GM21825 (cell line): ENCODE data around the gene PISD.
"Not testable (repeated sequence)": the region's sequence is repeated elsewhere in the genome, so short reads cannot be mapped to it uniquely, and the experiment has no call there.

Source experiments
- ATAC-seq: cut with Tn5 transposase; IDR thresholded peaks from one replicate; pipeline ENCODE4 v1.9.1; 2021; ENCODE audit warnings: mild to moderate bottlenecking, moderate library complexity; ENCODE audit not compliant: unreplicated experiment

Gene PISD

DNA sequence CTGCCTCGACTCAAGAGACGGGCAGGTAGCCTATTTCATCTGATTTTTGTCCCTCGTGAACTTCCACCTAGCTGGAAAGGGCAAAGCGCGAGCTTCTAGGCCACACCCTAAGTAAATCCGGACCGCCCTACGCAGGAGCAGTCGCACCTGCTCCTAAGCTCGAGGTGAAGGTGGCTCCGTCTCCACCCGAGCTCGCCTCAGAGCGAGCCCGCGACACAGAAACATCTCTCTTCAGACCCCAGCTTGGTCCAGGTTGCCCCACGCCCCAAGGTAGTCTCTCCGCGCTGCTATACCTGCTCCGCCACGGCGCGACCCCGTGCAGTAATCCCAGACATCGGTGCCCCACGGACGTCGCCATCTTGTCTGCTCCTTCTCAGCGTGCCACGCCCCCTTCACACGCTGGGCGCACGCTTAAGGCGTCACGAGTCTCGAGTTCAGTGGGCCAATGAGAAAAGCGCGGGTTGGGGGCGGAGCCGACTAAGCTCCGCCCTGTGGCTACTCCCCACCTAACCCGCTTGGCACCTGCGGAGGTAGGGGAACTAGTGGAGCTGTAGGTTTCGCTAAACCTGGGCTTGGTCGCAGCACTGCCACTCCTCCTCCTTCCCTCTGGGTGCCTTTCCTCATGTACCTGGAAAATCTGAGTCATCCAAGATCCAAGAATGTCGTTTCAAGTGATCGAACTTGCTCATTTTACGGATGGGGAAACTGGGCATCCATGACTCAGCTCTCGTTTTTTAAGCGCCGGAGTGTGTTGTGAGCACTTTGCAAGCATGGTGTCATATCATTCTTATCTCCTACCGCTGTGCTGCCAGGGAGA, at the start of gene PISD:
PISD (minus strand) TSS at position 365 of the 817 bp plus-strand sequence; CDS start at position 358, 7 bp downstream.
- peak; percentile 72 for ATAC-seq

DNA sequence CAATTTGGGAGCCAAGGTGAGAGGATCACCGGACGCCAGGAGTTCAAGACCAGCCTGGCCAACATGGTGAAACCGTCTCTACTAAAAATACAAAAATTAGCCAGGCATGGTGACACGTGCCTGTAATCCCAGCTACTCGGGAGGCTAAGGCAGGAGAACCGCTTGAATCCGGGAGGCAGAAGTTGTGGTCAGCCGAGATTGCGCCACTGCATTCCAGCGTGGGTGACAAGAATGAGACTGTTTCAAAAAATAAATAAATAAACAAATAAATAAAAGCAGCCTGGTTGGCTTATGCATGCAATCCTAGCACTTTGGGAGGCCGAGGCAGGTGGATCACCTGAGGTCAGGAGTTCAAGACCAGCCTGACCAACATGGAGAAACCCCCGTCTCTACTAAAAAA, 49.2 kb upstream of the PISD start:
- not testable (repeated sequence) for ATAC-seq

DNA sequence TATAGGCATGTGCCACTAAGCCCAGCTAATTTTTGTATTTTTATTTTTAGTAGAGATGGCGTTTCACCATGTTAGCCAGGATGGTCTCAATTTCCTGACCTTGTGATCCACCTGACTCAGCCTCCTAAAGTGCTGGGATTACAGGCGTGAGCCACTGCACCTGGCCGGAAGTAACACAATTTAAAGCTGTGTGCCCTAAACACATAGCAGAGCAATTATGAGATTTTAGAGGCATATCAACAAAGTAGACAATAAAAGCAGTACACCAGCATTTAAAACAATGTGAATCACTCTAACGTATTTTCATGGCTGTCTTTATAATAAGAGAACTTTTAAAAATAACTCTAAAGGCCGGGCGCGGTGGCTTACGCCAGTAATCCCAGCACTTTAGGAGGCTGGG, 45.5 kb upstream of the PISD start:
- ATAC-seq: no peak

DNA sequence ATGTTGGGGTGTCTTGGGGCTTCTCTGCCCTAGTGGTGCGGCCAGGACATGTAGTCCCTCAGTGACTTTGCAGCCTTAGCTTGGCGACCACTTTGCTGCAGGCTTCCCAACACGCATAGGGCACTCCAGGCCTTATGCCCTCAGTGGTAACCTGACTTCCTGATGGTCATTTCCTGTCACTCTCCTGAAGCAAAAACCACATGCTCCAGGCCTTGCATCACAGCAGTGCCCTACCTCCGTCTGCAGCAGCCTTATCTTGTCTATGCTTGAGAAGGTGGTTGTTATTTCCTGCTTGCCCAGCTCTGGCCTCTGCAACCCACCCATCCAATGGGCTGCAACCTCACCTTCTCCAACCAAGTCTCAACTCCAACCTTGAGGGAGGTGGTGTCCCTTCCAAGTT, 33.4 kb upstream of the PISD start:
- no peak for ATAC-seq

DNA sequence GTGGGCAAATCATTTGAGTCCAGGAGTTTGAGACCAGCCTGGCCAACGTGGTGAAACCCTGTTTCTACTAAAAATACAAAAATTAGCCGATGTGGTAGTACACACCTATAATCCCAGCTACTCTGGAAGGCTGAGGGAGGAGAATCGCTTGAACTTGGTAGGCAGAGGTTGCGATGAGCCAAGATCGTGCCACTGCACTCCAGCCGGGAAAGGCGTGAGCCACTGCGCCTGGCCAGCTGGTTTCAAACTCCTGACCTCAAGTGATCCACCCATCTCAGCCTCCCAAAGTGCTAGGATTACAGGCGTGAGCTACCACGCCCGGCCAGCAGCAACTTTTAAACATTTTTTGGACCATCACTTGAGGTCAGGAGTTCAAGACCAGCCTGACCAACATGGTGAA, 32.0 kb upstream of the PISD start:
- ATAC-seq: not testable (repeated sequence)

DNA sequence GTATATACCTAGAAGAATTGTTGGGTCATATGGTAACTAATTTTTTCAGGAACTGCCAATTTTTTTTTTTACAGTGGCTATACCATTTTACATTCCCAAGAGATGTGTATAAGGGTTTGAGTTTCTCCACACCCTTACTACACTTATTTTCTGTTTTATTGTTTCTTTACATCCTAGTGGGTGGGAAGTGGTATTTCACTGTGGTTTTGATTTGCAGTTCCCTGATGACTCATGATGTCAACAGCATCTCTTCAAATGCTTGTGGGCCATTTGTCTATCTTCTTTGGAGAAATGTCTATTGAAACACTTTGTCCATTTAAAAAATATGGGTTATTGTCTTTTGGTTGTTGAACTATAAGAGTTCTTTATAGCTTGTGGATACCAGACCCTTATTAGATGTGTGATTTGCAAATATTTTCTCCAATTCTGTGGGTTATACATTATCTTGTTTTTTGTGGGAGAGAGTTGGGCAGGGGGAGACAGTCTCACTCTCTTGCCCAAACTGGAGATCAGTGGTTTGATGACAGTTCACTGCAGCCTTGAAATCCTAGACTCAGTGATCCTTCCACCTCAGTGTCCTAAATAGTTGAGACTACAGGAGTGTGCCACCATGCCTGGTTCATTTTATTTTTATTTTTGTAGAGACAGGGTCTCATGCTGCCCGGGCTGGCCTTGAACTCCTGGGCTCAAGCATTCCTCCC, 30.3 kb upstream of the PISD start:
- ATAC-seq: no peak

DNA sequence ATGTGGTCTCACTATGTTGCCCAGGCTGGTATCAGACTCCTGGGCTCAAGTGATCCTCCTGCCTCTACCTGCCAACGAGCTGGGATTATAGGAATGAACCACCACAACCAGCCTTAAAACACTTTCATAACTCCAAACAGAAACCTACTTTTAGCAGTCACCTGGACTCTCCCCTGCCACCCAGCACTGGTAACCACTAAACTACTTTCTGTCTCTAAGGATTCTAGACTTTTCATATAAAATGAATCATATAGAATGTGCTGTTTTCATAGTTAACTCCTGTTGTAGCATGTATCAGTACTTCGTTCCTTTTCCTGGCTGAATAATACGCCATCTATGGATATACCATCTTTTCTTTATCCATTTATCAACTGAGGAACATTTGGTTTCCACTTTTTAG, 29.4 kb upstream of the PISD start:
- no peak for ATAC-seq

DNA sequence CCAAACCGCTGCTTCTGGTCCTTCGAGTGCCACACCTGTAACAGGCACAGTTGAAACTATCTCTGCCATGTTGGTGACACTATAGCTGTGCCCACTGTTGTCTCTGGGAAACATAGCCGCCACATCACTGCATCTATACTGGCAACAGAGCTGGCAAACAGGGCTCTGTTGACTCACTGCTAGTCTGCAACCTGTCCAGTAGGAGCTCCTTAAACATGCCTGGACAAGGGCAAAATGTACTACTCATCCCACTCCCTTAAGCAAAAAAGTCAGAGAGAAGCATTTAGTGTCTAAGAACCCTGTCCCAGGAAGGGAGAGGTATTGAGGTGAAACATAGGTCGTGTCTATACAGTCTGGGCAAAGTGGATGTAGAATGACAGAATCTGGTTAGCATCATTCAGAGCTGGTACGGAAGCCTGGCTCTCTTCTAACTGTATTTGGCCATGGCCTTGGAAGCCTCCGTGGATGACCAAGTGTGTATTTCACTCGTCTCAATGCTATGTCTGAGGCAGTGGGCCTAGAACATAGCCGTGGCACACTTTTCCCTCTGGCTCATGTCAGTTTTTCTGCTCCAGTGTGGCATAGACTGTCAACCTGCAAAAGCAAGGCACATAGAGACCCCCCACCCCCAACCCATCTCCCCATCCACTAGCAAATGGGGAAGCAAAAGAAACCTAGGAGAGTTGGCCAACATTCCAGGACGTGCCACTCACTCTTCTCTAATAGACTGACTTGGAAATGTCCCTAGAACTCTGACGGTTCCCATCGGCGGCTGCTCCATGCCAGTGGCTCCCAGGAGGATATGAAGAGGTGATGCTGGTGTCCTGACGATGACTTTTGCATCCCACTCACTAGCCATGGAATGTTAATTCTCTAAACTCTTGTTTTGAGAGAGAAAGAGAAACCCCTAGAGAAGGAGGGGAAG, 21.4 kb upstream of the PISD start:
- ATAC-seq: no peak

DNA sequence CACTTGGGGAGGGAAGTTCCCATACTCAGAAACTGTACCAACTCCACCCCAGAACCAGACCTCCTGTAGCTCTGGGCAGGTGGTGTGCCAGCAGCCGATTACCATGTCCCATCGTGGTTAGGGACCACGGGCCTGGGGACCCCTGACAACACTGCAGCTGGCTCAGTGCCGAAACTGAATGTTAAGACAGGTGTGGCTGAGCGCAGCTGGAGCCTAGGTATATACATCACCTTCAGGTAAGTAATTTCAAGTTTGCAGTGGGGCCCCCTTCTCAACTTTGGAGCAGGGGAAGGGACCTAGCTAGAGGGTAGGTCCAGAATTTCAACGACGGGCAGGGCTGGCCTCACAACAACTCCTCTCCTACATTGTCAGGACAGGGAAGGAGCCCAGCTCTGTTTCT, 20.7 kb upstream of the PISD start:
- no peak for ATAC-seq

DNA sequence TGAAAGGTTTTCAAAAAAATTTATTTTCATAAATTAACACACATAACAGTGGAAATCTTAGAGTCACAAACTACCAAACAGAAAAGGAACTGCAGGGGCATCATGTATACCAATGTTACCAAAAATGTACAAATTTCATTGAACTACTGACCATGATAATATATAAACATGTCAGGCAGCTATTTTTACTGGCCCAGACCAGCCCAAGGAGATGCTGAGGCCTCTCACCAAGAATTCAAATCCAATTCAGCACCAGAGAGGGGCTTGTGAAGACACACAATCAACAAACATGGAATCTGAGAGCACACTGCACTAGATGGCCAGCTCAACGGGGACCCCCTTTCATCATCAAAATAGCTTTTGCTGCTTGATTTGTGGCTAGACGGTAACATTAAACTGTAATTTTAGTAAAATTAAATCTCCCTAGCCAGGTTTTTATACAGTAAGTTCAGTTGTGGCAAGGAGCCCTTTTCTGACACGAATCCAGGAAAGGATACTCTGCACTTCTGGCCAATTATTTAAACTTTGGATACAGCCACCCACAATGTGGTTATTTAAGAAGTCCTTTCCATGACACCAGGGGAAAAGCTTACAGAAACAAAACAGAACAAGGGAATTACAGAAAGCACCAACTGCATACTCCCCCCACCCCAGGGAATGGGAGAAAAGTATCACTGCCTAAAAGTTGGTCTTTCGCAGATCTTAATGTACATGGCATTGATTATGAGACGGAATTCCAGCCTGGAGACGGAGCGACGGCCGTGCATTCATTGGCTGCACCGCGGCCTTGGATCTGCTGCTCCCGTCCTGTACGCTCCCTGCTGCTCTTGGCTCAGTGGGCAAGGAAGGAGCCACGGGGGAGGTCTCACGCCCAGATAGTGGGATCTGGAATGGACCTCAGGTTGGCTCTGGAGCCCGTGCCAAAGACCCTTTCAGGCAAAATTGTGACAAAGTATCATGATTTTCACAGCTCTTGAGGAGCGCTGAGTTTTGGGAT, 19.6 kb upstream of the PISD start:
- ATAC-seq: no peak

DNA sequence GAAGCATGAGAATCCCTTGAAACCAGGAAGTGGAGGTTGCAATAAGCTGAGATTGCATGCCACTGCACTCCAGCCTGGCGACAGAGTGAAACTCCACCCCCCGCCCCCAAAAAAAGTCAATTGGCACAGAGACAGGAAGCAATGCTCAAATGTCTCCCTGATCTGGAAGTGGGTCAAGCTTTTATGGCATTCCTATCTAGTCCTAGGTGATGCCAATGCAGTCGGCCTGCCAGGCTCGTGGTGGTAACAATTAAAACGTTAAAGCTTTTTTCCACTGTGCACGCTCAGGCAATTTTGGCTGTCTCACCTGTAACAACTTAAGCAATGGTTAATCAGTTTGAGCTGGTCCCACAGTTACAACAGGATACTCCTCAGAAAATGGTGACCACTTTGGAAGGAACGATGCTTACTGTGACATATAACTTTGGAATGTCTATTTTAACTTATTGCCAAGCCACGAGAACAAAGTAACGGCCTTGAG, 18.9 kb upstream of the PISD start:
- no peak for ATAC-seq

DNA sequence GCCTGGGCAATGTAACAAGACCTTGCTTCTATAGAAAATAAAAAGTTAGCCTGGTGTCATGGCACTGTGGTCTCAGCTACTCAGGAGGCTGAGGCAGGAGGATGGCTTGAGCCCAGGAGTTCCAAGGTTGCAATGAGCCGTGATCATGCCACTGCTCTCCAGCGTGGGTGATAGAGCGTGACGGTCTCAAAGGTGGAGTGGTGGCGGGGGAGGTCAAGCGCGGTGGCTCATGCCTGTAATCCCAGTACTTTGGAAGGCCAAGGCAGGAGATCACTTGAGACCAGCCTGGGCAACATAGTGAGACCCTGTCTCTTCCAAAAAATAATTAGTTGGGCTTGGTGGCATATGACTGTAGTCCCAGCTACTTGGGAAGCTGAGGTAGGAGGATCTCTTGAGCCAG, 16.7 kb upstream of the PISD start:
- no peak for ATAC-seq

DNA sequence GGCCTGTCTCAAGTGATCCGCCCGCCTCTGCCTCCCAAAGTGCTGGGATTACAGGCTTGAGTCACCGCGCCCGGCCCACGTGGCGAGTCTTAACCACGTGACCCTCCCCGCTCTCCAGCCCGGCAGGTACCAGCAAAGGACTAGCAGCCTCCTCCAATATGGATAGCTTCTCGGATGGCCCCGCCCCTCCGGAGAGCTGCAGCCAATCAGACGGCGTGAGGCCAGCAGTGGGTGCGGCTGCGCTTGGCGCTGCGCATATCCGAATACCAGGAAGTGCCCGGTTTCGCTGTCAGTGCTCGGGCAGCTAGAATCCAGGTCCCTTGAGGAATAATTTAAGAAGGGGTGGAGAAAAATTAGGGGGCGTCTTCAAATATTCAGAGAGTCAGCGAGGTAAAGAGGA, 14.7 kb upstream of the PISD start:
- peak; percentile 96 for ATAC-seq

DNA sequence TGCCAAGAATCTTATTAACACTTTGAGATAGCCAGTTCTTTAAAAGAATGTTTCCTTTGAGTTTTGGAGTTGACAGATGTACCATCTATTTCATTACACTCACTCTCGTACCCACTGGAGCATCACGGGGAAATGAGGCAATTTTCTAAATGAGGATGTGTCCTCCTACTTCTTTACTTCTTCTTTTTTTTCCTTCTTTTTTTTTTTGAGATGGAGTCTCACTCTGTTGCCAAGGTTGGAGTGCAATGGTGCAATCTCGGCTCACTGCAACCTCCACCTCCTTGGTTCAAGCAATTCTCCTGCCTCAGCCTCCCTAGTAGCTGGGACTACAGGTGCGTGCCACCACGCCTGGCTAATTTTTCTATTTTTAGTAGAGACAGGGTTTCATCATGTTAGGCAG, 12.2 kb upstream of the PISD start:
- ATAC-seq: not testable (repeated sequence)

DNA sequence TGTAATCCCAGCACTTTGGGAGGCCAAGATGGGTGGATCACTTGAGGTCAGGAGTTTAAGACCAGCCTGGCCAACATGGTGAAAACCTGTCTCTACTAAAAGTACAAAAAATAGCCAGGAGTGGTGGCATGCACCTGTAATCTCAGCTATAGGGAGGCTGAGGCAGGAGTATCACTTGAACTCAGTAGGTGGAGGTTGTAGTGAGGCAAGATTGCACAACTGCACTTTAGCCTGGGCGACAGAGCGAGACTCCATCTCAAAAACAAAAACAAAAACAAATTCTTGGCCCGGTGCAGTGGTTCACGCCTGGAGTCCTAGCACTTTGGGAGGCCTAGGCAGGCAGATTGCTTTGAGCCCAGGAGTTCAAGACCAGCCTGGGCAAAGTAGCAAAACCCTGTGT, 6.8 kb upstream of the PISD start:
- not testable (repeated sequence) for ATAC-seq

DNA sequence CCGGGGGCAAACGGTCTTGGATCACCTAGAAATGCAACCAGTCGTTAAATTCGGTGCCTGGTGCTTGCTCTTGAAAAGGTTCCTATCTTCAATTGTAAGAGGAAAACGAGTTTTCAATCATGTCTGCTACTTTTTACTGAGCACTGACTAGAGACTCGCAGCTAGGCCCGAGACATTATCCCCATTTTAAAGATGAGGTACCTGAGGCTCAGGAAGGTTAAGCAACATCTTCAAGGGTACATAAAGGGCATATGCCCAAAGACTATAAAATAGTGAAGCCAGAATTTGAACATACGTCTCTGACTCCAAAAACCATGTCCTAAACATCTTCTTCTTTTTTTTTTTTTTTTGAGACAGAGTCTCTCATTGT, 638 bp upstream of the PISD start:
- no peak for ATAC-seq

DNA sequence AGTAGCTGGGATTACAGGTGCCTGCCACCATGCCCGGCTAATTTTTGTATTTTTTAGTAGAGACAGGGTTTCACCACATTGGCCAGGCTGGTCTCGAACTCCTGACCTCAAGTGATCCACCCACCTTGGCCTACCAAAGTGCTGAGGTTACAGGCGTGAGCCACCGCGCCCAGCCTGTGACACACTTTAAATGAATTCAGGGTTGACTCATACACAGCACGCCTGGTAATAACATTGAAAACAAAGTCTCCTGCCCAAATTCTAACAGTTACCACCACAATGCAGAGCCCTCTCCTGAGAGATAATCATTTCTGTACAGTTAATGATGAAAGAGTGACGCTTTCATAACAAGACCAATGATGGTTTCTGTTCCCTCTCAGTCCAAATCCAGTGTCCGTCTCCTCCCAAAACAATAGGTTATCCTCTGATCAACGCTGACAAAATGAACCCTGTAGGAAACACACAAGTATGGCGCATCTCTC, 1.1 kb downstream of the PISD start:
- ATAC-seq: not testable (repeated sequence)

DNA sequence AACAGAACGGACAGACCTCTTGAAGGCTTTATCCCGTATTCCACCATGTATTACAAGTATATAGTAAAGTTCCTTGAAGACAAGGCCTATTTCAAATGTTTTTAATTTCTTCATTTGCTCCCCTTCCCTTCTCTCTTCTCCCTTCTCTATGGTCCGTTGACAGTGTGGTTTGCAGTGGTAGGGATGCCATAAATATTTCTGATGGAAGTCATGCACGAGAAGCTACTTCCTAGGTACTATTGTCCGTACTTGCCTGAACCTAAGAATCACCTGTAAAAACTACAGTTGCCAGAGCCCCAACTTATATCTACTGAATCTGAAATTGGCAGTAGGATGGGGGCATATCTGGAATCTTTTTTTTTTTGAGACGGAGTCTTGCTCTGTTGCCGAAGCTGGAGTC, 2.8 kb downstream of the PISD start:
- ATAC-seq: no peak

DNA sequence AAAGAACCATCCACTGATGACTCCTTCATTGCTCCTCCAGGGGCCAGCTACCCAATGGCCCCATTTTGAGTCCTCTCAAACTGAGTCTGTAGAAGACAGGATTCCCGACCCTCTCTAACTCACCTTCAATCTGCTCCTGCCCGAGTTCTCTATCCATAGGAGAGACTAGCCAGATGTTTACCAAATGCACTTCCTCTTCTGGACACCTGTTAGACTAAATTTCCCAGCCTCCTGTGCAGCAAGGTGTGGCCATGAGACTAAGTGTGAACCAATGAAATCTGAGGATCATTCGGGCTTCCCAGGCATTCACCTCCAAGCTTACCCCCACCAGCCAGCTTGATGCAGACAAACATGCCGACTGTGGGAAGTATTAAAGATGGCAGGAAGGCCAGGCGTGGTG, 7.6 kb downstream of the PISD start:
- no peak for ATAC-seq

DNA sequence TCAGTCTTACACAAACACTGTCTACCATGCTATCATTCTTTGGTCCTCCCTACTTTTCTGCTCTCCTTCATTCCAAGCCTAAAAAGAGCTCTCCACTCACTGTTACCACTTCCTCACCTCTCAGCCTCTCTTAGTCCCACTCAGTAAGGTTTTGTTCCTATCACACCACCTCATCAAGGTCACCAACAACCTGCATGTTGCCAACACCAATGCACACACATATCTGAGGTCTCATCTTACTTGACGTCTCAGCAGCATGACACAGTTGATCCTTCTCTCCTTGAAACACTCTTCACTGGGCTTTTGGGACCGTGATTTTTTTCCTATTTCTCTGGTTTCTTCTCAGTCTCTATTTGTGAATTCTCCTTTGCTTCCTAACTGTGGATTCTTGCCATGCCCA, 8.1 kb downstream of the PISD start:
- no peak for ATAC-seq
